GM12875 (cell line): ENCODE measurements around the gene NEDD4.
"Not testable (repeated sequence)": the region's sequence is repeated elsewhere in the genome, so short reads cannot be mapped to it uniquely, and the experiment has no call there.

Experiments used
- H3K4me3 ChIP-seq: one replicate; pipeline ENCODE4 v1.5.1; 2011; ENCODE audit warnings: low read depth, low read length, control low read depth
- CTCF ChIP-seq: IDR thresholded peaks from 2 replicates; pipeline ENCODE4 v1.5.1; 2011; ENCODE audit warnings: low read depth, mild to moderate bottlenecking, control low read depth, inconsistent platforms, low read length, moderate library complexity, borderline replicate concordance; ENCODE audit not compliant: insufficient read depth

Gene NEDD4

GRCh38 chr15:55968923-55969322 lies 24.5 kb downstream of the NEDD4 start:
- no peak overlapping the region for H3K4me3 ChIP-seq
- no peak for TF ChIP-seq CTCF

- no peak overlapping the region for H3K4me3 ChIP-seq
- no peak for TF ChIP-seq CTCF
Observed at GRCh38 chr15:55965091-55965490, 28.3 kb downstream of the NEDD4 start.

- H3K4me3 ChIP-seq = no peak overlapping the region
- no peak for TF ChIP-seq CTCF
Observed at GRCh38 chr15:55960946-55961345, 32.5 kb downstream of the NEDD4 start.

GRCh38 chr15:55959744-55960447 lies 33.5 kb downstream of the NEDD4 start:
- no peak for TF ChIP-seq CTCF
- no peak overlapping the region for H3K4me3 ChIP-seq

- no peak for TF ChIP-seq CTCF
- H3K4me3 ChIP-seq = no peak overlapping the region
Observed at GRCh38 chr15:55958349-55958748, 35.1 kb downstream of the NEDD4 start.

GRCh38 chr15:55954862-55955605 lies 38.4 kb downstream of the NEDD4 start:
- no peak overlapping the region for H3K4me3 ChIP-seq
- no peak for TF ChIP-seq CTCF

GRCh38 chr15:55952501-55953274 lies 40.7 kb downstream of the NEDD4 start:
- H3K4me3 ChIP-seq = not testable (repeated sequence)

- not testable (repeated sequence) for H3K4me3 ChIP-seq
Observed at GRCh38 chr15:55944606-55945005, 48.8 kb downstream of the NEDD4 start.
